Subcutaneous adipose tissue (tissue), 4 donors: ENCODE data around the gene NLK. TPM values are rescaled to one million over a fixed set of nuclear protein-coding genes. Genes with fewer than 3 reads are reported as not detected.

Experiments
- CTCF ChIP-seq: fragments of 450-650 bp; IDR thresholded peaks from one replicate; pipeline ENCODE4 v1.5.1; 2016; ENCODE audit warnings: low read depth, mild to moderate bottlenecking, control low read depth, antibody characterized with exemption, moderate library complexity
- total RNA-seq, 4 donors: library from RNA; depleted of rRNA; stranded (reverse); fragments of >200 nt; gene quantifications; one replicate each; pipeline ENCODE4 v1.1.0, GENCODE V29; 2016

The NLK gene
- total RNA-seq, 4 donors from 2014 or later: 18.1 to 33.4 (median 22.8) TPM

- TF ChIP-seq CTCF: no peak
These were observed 1.2 kb upstream of the NLK start for GRCh38 chr17:28041068-28041843.

- no peak for TF ChIP-seq CTCF
These were observed 427 bp upstream of the NLK start for GRCh38 chr17:28041844-28042656.

GRCh38 chr17:28042721-28043291 lies 329 bp downstream of the NLK start:
- TF ChIP-seq CTCF: no peak

GRCh38 chr17:28043296-28043695 lies 819 bp downstream of the NLK start:
- no peak for TF ChIP-seq CTCF

- no peak for TF ChIP-seq CTCF
These were observed 1.3 kb downstream of the NLK start for GRCh38 chr17:28043741-28044140.

- no peak for TF ChIP-seq CTCF
These were observed 2.8 kb downstream of the NLK start for GRCh38 chr17:28045304-28045703.

- no peak for TF ChIP-seq CTCF
These were observed 3.8 kb downstream of the NLK start for GRCh38 chr17:28046034-28046825.
